Left cardiac atrium (tissue), 2 donors: Measurements from ENCODE around the gene REN. TPM values are rescaled to one million over a fixed set of nuclear protein-coding genes. Genes with fewer than 3 reads are reported as not detected.

Experiments
- total RNA-seq, 2 donors: library from RNA; stranded (reverse); fragmentation: NEBNext Ultra II Directional; extraction: Animal tissue kit (Norgen Biotek cat#: 25700); gene quantifications; one replicate each; pipeline ENCODE4 v1.2.1, GENCODE V29; 2021
- donor health status: DM: no; HTN: yes; CAD: no; lungs with severe emphysema.
- donor health status: DM: yes; HTN: yes; CAD: no.

REN gene
- total RNA-seq, 2 donors from 2014 or later, result not detected

Other genes starting within 250 kb of the REN start
- 10 to 100 TPM; 14.0 to 14.4 TPM for gene SOX13, start 93.2 kb downstream of the REN start, total RNA-seq
- 1 to 10 TPM; 5.3 to 6.2 TPM for gene ETNK2, start 14.3 kb downstream of the REN start, total RNA-seq
- gene KISS1, start 30.2 kb upstream of the REN start, total RNA-seq, result not detected
- not detected for gene GOLT1A, start 47.7 kb upstream of the REN start, total RNA-seq
- gene PLEKHA6, start 193.6 kb upstream of the REN start, total RNA-seq, result 10 to 100 TPM; 14.1 to 19.8 TPM
- 10 to 100 TPM; 22.1 to 37.5 TPM for gene PPP1R15B, start 245.5 kb upstream of the REN start, total RNA-seq